ENCODE results near the gene GK2. TPM values are rescaled to one million over a fixed set of nuclear protein-coding genes. Genes with fewer than 3 reads are reported as not detected.

GK2 gene
- total RNA-seq, 2 donors from 2014 or later: 3.9 TPM; not detected in 1

DNA sequence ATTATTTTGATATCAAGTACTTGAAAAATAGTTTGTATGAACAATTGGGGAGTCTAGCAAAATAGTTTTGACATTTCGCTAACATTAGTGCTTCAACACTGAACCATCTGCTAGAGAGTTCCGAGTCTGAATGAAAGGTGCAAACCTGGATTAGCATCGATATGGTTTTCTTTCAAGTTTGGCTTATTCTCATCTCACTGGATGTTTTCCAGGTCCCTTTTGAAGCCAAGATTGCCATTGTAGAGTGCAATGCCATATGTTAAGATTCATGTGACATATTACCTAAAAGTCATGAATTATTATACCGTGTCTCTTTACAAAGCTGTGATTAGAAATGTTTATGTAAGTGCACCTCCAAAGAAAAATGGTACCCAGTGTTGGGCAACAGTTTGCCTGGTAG lies 45.4 kb downstream of the GK2 start:
- Histone ChIP-seq H3K4me1 (replicated peaks) (no peaks in the 10 kb centered on the region), H3K4me3 (no peak overlapping the region), H3K9me3 (no peaks in the 10 kb centered on the region), H3K36me3 (no peaks in the 10 kb centered on the region), H3K27me3 (replicated peaks; ENCODE audit: insufficient read depth) (no peaks in the 10 kb centered on the region), H3K27ac (no peak overlapping the region)
- DNase-seq (ENCODE audit: low spot score): no peak
- TF ChIP-seq POLR2AphosphoS5 (IDR thresholded peaks at IDR 0.05) (no peak), POLR2A (IDR thresholded peaks at IDR 0.05) (no peak), CTCF (IDR thresholded peaks at IDR 0.05) (no peak)
- intact Hi-C loops (cut with DNase I): no loop called here
- WGBS: 91% methylated on average over 4 of the region's 4 CpGs

DNA sequence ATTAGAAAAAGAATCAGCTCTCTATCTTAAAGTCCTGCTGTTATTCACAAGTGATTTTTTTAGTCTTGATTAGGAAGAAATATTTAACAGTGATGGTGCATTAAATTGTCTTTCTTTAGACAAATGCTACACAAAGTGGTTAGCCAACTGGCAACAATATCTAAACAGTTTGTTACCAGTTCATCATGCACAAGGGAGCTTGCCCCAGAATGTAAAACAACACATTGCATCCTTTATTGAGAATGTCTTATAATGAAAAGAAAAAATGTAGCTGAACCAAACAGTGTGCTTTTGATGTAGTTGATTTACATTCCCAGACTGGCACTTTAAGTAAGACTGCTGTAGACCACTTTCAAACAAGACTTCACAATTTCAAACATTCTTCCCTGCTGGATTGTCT lies 48.0 kb downstream of the GK2 start:
- Histone ChIP-seq H3K36me3 (no peaks in the 10 kb centered on the region), H3K9me3 (no peaks in the 10 kb centered on the region), H3K27me3 (replicated peaks; ENCODE audit: insufficient read depth) (no peaks in the 10 kb centered on the region), H3K4me3 (no peak overlapping the region), H3K27ac (no peak overlapping the region), H3K4me1 (replicated peaks) (no peaks in the 10 kb centered on the region)
- no peak for DNase-seq (ENCODE audit: low spot score)
- intact Hi-C loops (cut with DNase I): no loop called here
- no peak for TF ChIP-seq POLR2A (IDR thresholded peaks at IDR 0.05)
- TF ChIP-seq POLR2AphosphoS5 (IDR thresholded peaks at IDR 0.05): no peak
- no peak for TF ChIP-seq CTCF (IDR thresholded peaks at IDR 0.05)

DNA sequence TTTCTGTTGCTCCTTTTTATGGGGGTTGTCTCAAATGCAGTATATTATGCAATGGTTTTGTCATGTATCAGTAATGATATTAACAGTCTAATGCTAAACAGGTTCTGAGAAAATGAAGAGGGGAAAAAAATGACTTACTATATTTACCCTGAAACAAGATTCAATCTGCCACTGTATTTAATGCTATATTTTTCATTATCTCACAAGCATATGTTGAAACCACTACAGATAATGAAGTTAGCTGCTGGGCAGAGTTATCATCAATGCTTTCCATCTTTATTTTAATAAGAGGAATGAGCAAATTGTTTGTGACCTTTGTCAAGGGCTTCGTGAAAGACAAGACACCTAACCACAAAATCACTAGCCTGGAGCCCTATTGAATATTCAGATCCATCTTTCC lies 49.6 kb downstream of the GK2 start:
- no peak overlapping the region for H3K4me3 ChIP-seq
- no peaks in the 10 kb centered on the region for H3K36me3 ChIP-seq
- intact Hi-C loops (cut with DNase I): no loop called here
- no peak for TF ChIP-seq POLR2A (IDR thresholded peaks at IDR 0.05)
- no peak for TF ChIP-seq CTCF (IDR thresholded peaks at IDR 0.05)
- TF ChIP-seq POLR2AphosphoS5 (IDR thresholded peaks at IDR 0.05): no peak
- H3K27me3 ChIP-seq (replicated peaks; ENCODE audit: insufficient read depth): no peaks in the 10 kb centered on the region
- H3K27ac ChIP-seq: no peak overlapping the region
- WGBS: 87% methylated on average over 1 of the region's 1 CpG
- no peaks in the 10 kb centered on the region for H3K9me3 ChIP-seq
- DNase-seq (ENCODE audit: low spot score): no peak
- no peaks in the 10 kb centered on the region for H3K4me1 ChIP-seq (replicated peaks)

DNA sequence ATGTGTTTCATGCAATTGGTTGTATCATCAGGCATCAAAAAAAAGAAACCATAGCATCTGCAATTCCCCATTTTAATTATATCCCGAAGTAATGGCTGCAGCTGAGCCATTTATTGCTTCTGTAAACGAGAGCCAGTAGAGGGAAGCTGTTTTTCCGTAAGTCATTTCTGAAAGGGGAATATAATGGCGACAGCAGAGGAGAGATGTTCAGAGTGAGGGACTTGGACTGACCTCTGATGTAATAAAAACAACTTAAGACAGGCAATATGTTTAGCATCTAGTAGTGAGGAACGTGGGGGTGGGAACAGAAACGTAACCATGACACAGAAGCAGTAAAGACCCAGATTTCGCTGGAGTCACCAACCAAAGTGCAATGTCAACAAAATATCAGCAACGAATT lies 50.7 kb downstream of the GK2 start:
- Histone ChIP-seq H3K27ac (no peak overlapping the region), H3K4me1 (replicated peaks) (no peaks in the 10 kb centered on the region), H3K4me3 (no peak overlapping the region), H3K9me3 (no peaks in the 10 kb centered on the region), H3K36me3 (no peaks in the 10 kb centered on the region), H3K27me3 (replicated peaks; ENCODE audit: insufficient read depth) (no peaks in the 10 kb centered on the region)
- DNase-seq (ENCODE audit: low spot score): no peak
- intact Hi-C loops (cut with DNase I): no loop called here
- 73% methylated on average over 8 of the region's 8 CpGs for WGBS
- TF ChIP-seq POLR2A (IDR thresholded peaks at IDR 0.05) (no peak), POLR2AphosphoS5 (IDR thresholded peaks at IDR 0.05) (no peak), CTCF (IDR thresholded peaks at IDR 0.05) (no peak)

Other genes with a start within 250 kb of the GK2 start
- 1 to 10 TPM in 1 of 2 donors, not detected in 1; 7.4 TPM for gene NAA11, start 82.2 kb downstream of the GK2 start, total RNA-seq

Measured in prostate gland (tissue), 2 donors.